H1 (cell line): ENCODE data around the gene PLOD1. TPM values are rescaled to one million over a fixed set of nuclear protein-coding genes. Genes with fewer than 3 reads are reported as not detected.

Experiments
- CTCF ChIA-PET: fragments of 300-600 bp; sonication (Branson Sonifier 250); formaldehyde crosslinking; loops from one replicate; lab custom pipeline; 2021; ENCODE audit not compliant: partially characterized antibody; lab: Charles Lee
- POLR2A ChIA-PET: fragments of 300-600 bp; sonication (Branson Sonifier 250); formaldehyde crosslinking; loops from one replicate; lab custom pipeline; 2021; ENCODE audit warnings: inconsistent platforms; ENCODE audit not compliant: partially characterized antibody; lab: Charles Lee
- DNase-seq, 2 experiments: peaks; one replicate each; pipeline versions ENCODE4 v3.0.0 to v3.0.0-alpha.2; 2010 to 2022; ENCODE audit warnings: low spot score in 2 of 2, low read depth in 1 of 2, mixed read lengths in 1 of 2
- FAIRE-seq: peaks from 2 replicates; lab custom pipeline; 2011; peaks lifted over from hg19 to GRCh38; lab: Jason Lieb, UNC
- H2AFZ ChIP-seq: 2 replicates; pipeline ENCODE4 v1.8.1; 2012; ENCODE audit warnings: low read length, inconsistent platforms
- H2AK5ac ChIP-seq: 2 replicates; pipeline ENCODE4 v1.6.1; 2013; ENCODE audit warnings: low read depth, low read length
- H2BK120ac ChIP-seq: replicated peaks from 2 replicates; pipeline ENCODE3; 2013; ENCODE audit warnings: low read depth, low read length, inconsistent platforms
- H2BK12ac ChIP-seq: 2 replicates; pipeline ENCODE4 v1.6.1; 2013; ENCODE audit warnings: low read depth, low read length
- H2BK15ac ChIP-seq: 2 replicates; pipeline ENCODE4 v1.6.1; 2013; ENCODE audit warnings: low read length
- H2BK20ac ChIP-seq: 2 replicates; pipeline ENCODE4 v1.6.1; 2013; ENCODE audit warnings: low read length
- H2BK5ac ChIP-seq: 2 replicates; pipeline ENCODE4 v1.6.1; 2013; ENCODE audit warnings: low read depth, low read length
- H3K14ac ChIP-seq: 2 replicates; pipeline ENCODE4 v1.6.1; 2013; ENCODE audit warnings: inconsistent platforms; ENCODE audit not compliant: insufficient read length
- H3K18ac ChIP-seq: 2 replicates; pipeline ENCODE4 v1.6.1; 2013; ENCODE audit warnings: low read length; ENCODE audit errors: extremely low read depth
- H3K23ac ChIP-seq: 2 replicates; pipeline ENCODE4 v1.6.1; 2013; ENCODE audit warnings: inconsistent platforms; ENCODE audit not compliant: insufficient read length
- H3K23me2 ChIP-seq: 2 replicates; pipeline ENCODE4 v1.6.1; 2013; ENCODE audit warnings: low read depth, low read length
- H3K27ac ChIP-seq: 2 replicates; pipeline ENCODE4 v1.6.1; 2011; ENCODE audit warnings: low read depth, low read length, inconsistent platforms
- H3K27me3 ChIP-seq, 4 experiments: replicated peaks in 1 of 4; 1 replicate in 1 of 4; 2 replicates in 3 of 4; pipeline versions ENCODE4 v1.6.1 to v1.8.1; 2011 to 2013; ENCODE audit warnings: low read length in 3 of 4, mild to moderate bottlenecking in 3 of 4, inconsistent platforms in 2 of 4, mixed read lengths in 2 of 4, moderate library complexity in 1 of 4; ENCODE audit not compliant: control insufficient read depth in 3 of 4, insufficient read depth in 3 of 4; ENCODE audit errors: extremely low read depth in 1 of 4
- H3K36me3 ChIP-seq, 4 experiments: 2 replicates each; pipeline versions ENCODE4 v1.6.1 to v1.8.1; 2011 to 2013; ENCODE audit warnings: mild to moderate bottlenecking in 4 of 4, low read length in 3 of 4, moderate library complexity in 2 of 4, control low read depth in 1 of 4, inconsistent platforms in 1 of 4; ENCODE audit not compliant: insufficient read depth in 4 of 4, control insufficient read depth in 2 of 4
- H3K4ac ChIP-seq: replicated peaks from 2 replicates; pipeline ENCODE3; 2013; ENCODE audit warnings: low read length, low read depth, mixed read lengths, inconsistent platforms; ENCODE audit not compliant: insufficient read length
- H3K4me1 ChIP-seq, 4 experiments: replicated peaks in 1 of 4; 1 replicate in 1 of 4; 2 replicates in 3 of 4; pipeline versions ENCODE4 v1.6.1 to v1.8.1; 2011 to 2013; ENCODE audit warnings: low read length in 3 of 4, inconsistent platforms in 2 of 4, mixed read lengths in 1 of 4; ENCODE audit not compliant: insufficient read depth in 4 of 4, control insufficient read depth in 3 of 4
- H3K4me2 ChIP-seq, 2 experiments: 2 replicates each; pipeline versions ENCODE4 v1.6.1 to v1.8.1; 2011 to 2013; ENCODE audit warnings: low read depth in 2 of 2, low read length in 2 of 2, control low read depth in 1 of 2, inconsistent platforms in 1 of 2, mild to moderate bottlenecking in 1 of 2; ENCODE audit not compliant: insufficient read depth in 1 of 2
- H3K4me3 ChIP-seq, 4 experiments: fragments of 200-600, 300-600 bp in 1 of 4; sonication (generic), shearing (Covaris generic), sonication (Bioruptor Twin) in 1 of 4; 2 replicates each; pipeline versions ENCODE4 v1.5.1 to v1.8.1; 2011 to 2016; ENCODE audit warnings: low read length in 4 of 4, low read depth in 3 of 4, control low read depth in 2 of 4, inconsistent platforms in 2 of 4, mild to moderate bottlenecking in 2 of 4, mixed read lengths in 1 of 4, moderate library complexity in 1 of 4; ENCODE audit not compliant: insufficient read depth in 2 of 4; ENCODE audit errors: extremely low read depth in 1 of 4
- H3K56ac ChIP-seq: replicated peaks from 2 replicates; pipeline ENCODE3; 2013; ENCODE audit warnings: low read depth, mild to moderate bottlenecking, mixed read lengths, low read length, inconsistent platforms; ENCODE audit not compliant: insufficient read length
- H3K79me1 ChIP-seq: 2 replicates; pipeline ENCODE4 v1.6.1; 2013; ENCODE audit warnings: low read depth, low read length, control low read depth
- H3K79me2 ChIP-seq, 2 experiments: 2 replicates each; pipeline versions ENCODE4 v1.6.1 to v1.8.1; 2012 to 2013; ENCODE audit warnings: low read length in 2 of 2, mild to moderate bottlenecking in 2 of 2, inconsistent platforms in 1 of 2; ENCODE audit not compliant: insufficient read depth in 2 of 2, control insufficient read depth in 1 of 2
- H3K9ac ChIP-seq, 4 experiments: replicated peaks in 1 of 4; 1 replicate in 1 of 4; 2 replicates in 3 of 4; pipeline versions ENCODE4 v1.6.1 to v1.8.1; 2011 to 2013; ENCODE audit warnings: low read depth in 3 of 4, low read length in 3 of 4, control low read depth in 2 of 4, mild to moderate bottlenecking in 2 of 4, moderate library complexity in 2 of 4, inconsistent platforms in 1 of 4; ENCODE audit errors: extremely low read depth in 1 of 4
- H3K9me3 ChIP-seq, 2 experiments: 2 replicates each; pipeline versions ENCODE4 v1.6.1 to v1.8.1; 2012 to 2013; ENCODE audit warnings: mild to moderate bottlenecking in 2 of 2, moderate library complexity in 2 of 2, control low read depth in 1 of 2, inconsistent platforms in 1 of 2, low read depth in 1 of 2, low read length in 1 of 2, mixed read lengths in 1 of 2; ENCODE audit not compliant: insufficient read depth in 2 of 2
- H4K20me1 ChIP-seq, 2 experiments: replicated peaks in 1 of 2; 2 replicates each; pipeline versions ENCODE3 to v1.8.1; 2011 to 2013; ENCODE audit warnings: inconsistent platforms in 2 of 2, low read length in 2 of 2, mild to moderate bottlenecking in 1 of 2; ENCODE audit not compliant: insufficient read depth in 2 of 2, control insufficient read depth in 1 of 2
- H4K5ac ChIP-seq: 2 replicates; pipeline ENCODE4 v1.6.1; 2013; ENCODE audit warnings: low read length, low read depth, mixed read lengths, inconsistent platforms; ENCODE audit not compliant: insufficient read length
- H4K8ac ChIP-seq: 2 replicates; pipeline ENCODE4 v1.8.0; 2013; ENCODE audit warnings: mild to moderate bottlenecking, moderate library complexity, low read length, inconsistent platforms; ENCODE audit not compliant: insufficient read depth; ENCODE audit errors: extremely low read depth
- H4K91ac ChIP-seq: replicated peaks from 2 replicates; pipeline ENCODE3; 2013; ENCODE audit warnings: low read length, mixed read lengths, inconsistent platforms; ENCODE audit not compliant: insufficient read length
- ASH2L ChIP-seq: fragments of 200-600, 300-600 bp; sonication (generic); IDR thresholded peaks from one replicate; pipeline ENCODE4 v1.7.1; 2017; ENCODE audit warnings: low read length
- GTF2F1 ChIP-seq: IDR thresholded peaks from 2 replicates; pipeline ENCODE4 v1.6.1; 2012; ENCODE audit warnings: low read depth, low read length, improper control_type of control experiment, borderline replicate concordance
- USF2 ChIP-seq: IDR thresholded peaks from 2 replicates; pipeline ENCODE4 v1.6.1; 2011; ENCODE audit warnings: low read length, improper control_type of control experiment
- WGBS, 2 experiments: shearing (Covaris generic) in 1 of 2; methylation state at CpG; one replicate each; pipeline versions ENCODE4 v1.1.6 to v1.1.7; 2013 to 2015; ENCODE audit warnings: low lambda C conversion rate in 2 of 2, mixed read lengths in 2 of 2, inconsistent platforms in 1 of 2, low coverage in 1 of 2, missing lambda C conversion rate in 1 of 2; ENCODE audit not compliant: insufficient replicate concordance in 2 of 2, insufficient coverage in 1 of 2, insufficient read length in 1 of 2; ENCODE audit errors: extremely low coverage in 1 of 2, missing lambda C conversion rate in 1 of 2; 5-methylcytosine and 5-hydroxymethylcytosine counted together
- polyA plus RNA-seq, 7 experiments: library from polyadenylated mRNA; depleted of rRNA in 3 of 7; stranded (reverse) in 5 of 7; unstranded in 2 of 7; fragments of >200 nt in 5 of 7; fragments of 200-250 nt in 2 of 7; gene quantifications; 1 replicate in 5 of 7; 2 replicates in 1 of 7; 4 replicates in 1 of 7; pipeline versions ENCODE4 v1.2.1 to v1.2.3, GENCODE V29; 2011 to 2013; ENCODE audit warnings: missing spikeins in 2 of 7, mixed read lengths in 2 of 7
- total RNA-seq: library from RNA; stranded (reverse); fragmentation: NEBNext Ultra II Directional; extraction: Animal tissue kit (Norgen Biotek cat#: 25700); gene quantifications from 2 replicates; pipeline ENCODE4 v1.2.1, GENCODE V29; 2021

Gene PLOD1
- total and polyA plus RNA-seq, 2 of the 8 experiments (the other 6 are each of a cell fraction or from before 2014, with no cell fraction given): 44.9 to 51.8 TPM

GRCh38 chr1:11927866-11928592 lies 6.5 kb upstream of the PLOD1 start:
- no peaks in the 10 kb centered on the region for H3K27me3 ChIP-seq
- peaks cover 11% of the 10 kb centered on the region for H3K79me1 ChIP-seq
- ChIA-PET CTCF (interaction anchor here (0.6 to 1.3 kb wide), 3 partner anchors 14 to 39 kb away, joined by 3 to 4 read pairs (median 3); no protein-coding TSS in a partner anchor), POLR2A (interaction anchor here (0.6 to 15.4 kb wide), 3 partner anchors 17 to 61 kb away, joined by 3 to 263 read pairs (median 5); no protein-coding TSS in a partner anchor)
- no peak overlapping the region for H2BK15ac ChIP-seq
- no peak overlapping the region for H3K56ac ChIP-seq
- no peak overlapping the region for H3K18ac ChIP-seq
- FAIRE-seq (no peak), DNase-seq (no peak)
- H2BK20ac ChIP-seq: no peak overlapping the region
- H2BK120ac ChIP-seq: no peak overlapping the region
- peaks cover 4 to 20% of the 10 kb centered on the region in 2 experiments; a peak in 3 of 4 replicates for H3K79me2 ChIP-seq
- no peak overlapping the region for H2AFZ ChIP-seq
- H3K9me3 ChIP-seq: no peaks in the 10 kb centered on the region
- no peak overlapping the region for H4K5ac ChIP-seq
- H3K23ac ChIP-seq: no peak overlapping the region
- TF ChIP-seq USF2 (no peak), GTF2F1 (no peak), ASH2L (no peak)
- H3K36me3 ChIP-seq: peaks cover 2 to 6% (median 2%) of the 10 kb centered on the region in 4 experiments; a peak in 2 of 8 replicates
- H4K20me1 ChIP-seq: peaks cover 6 to 12% of the 10 kb centered on the region in 2 experiments
- no peak overlapping the region for H4K91ac ChIP-seq
- no peak overlapping the region for H2BK12ac ChIP-seq
- no peak overlapping the region for H3K4me3 ChIP-seq
- H3K9ac ChIP-seq: no peak overlapping the region
- H2BK5ac ChIP-seq: no peak overlapping the region
- H3K4me2 ChIP-seq: no peak overlapping the region
- H3K4ac ChIP-seq: no peak overlapping the region
- peaks cover 6% of the 10 kb centered on the region; the same call in 1 of the 2 replicates for H3K23me2 ChIP-seq
- H3K4me1 ChIP-seq: peaks cover 5 to 8% (median 6%) of the 10 kb centered on the region in 4 experiments; a peak in 5 of 7 replicates
- H3K14ac ChIP-seq: no peak overlapping the region
- H4K8ac ChIP-seq: no peak overlapping the region
- H2AK5ac ChIP-seq: no peak overlapping the region
- H3K27ac ChIP-seq: no peak overlapping the region
- WGBS, 2 experiments: 85% methylated on average over 5 of the region's 5 CpGs; no CpG with 5 or more reads in 1 of the 2 experiments
